Stomach smooth muscle (tissue), 2 donors: ENCODE data around the gene IRF9.

Source experiments
- H3K27ac ChIP-seq: one replicate; pipeline ENCODE4 v1.7.0; 2013; ENCODE audit warnings: mild to moderate bottlenecking, low read length, inconsistent platforms
- H3K27me3 ChIP-seq, 2 donors: one replicate each; pipeline ENCODE4 v1.7.0; 2013; ENCODE audit warnings: low read length in 2 of 2; ENCODE audit not compliant: insufficient read depth in 2 of 2, control insufficient read depth in 1 of 2
- H3K36me3 ChIP-seq, 2 donors: one replicate each; pipeline ENCODE4 v1.7.0; 2013; ENCODE audit warnings: low read length in 2 of 2; ENCODE audit not compliant: control insufficient read depth in 2 of 2, insufficient read depth in 2 of 2
- H3K4me1 ChIP-seq: one replicate; pipeline ENCODE4 v1.7.0; 2013; ENCODE audit warnings: low read length; ENCODE audit not compliant: control insufficient read depth, insufficient read depth
- H3K4me3 ChIP-seq, 2 donors: one replicate each; pipeline ENCODE4 v1.7.0; 2013; ENCODE audit warnings: low read length in 2 of 2
- H3K9ac ChIP-seq, 2 donors: one replicate each; pipeline ENCODE4 v1.7.0; 2013; ENCODE audit warnings: low read length in 2 of 2, mild to moderate bottlenecking in 1 of 2
- H3K9me3 ChIP-seq, 2 donors: one replicate each; pipeline ENCODE4 v1.7.0; 2013; ENCODE audit warnings: low read length in 2 of 2; ENCODE audit not compliant: control insufficient read depth in 2 of 2
- donor health status: healthy.
- donor health status: Pancreatic carcinoma.

IRF9 gene

DNA sequence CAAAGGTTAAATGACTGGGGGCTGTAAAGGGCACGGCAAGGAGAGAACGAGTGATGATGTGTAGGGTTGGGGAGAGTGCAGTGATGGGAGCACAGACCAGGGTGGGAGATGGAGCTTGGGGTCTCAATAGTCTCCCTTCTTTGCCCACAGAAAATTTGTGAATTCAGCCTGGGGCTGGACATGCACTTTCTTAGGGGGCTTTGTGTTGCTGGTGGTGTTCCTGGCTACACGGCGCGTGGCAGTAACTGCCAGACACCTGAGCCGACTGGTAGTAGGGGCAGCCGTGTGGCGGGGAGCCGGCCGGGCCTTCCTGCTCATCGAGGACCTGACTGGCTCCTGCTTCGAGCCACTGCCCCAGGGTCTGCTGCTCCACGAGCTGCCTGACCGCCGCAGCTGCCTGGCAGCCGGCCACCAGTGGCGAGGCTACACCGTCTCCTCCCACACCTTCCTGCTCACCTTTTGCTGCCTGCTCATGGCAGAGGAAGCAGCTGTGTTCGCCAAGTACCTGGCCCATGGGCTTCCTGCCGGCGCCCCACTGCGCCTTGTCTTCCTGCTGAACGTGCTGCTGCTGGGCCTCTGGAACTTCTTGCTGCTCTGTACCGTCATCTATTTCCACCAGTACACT is 28.9 kb upstream of the IRF9 start:
- no peaks in the 10 kb centered on the region for H3K27me3 ChIP-seq
- H3K9me3 ChIP-seq, result no peaks in the 10 kb centered on the region
- H3K4me1 ChIP-seq, result peaks cover 15% of the 10 kb centered on the region
- H3K27ac ChIP-seq, result no peak overlapping the region
- no peak overlapping the region for H3K4me3 ChIP-seq
- no peaks in the 10 kb centered on the region for H3K36me3 ChIP-seq
- no peak overlapping the region for H3K9ac ChIP-seq

DNA sequence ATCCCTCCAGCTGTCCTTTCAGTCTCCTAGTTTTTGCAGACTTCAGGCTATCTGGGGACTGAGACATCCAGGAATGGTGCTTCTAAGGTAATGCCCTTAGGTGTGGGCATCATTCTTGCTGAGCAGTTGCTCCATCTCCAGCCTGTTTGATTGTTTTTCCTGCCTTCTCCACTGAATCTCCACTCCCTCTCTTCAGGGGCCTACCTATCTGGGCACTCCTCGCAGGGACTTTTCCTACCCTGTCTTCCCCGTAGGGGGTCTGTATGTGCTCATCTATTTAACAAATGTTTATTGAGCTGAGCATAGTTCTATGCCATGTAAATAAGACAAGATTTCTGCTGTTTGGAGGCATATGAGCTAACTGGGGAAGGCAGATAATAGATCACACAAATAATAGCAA is 28.1 kb upstream of the IRF9 start:
- H3K36me3 ChIP-seq, result peaks cover 7 to 8% of the 10 kb centered on the region in 2 donors
- no peak overlapping the region for H3K9ac ChIP-seq
- H3K9me3 ChIP-seq, result no peaks in the 10 kb centered on the region
- no peaks in the 10 kb centered on the region for H3K27me3 ChIP-seq
- no peak overlapping the region for H3K4me3 ChIP-seq
- no peak overlapping the region for H3K27ac ChIP-seq
- peaks cover 23% of the 10 kb centered on the region for H3K4me1 ChIP-seq

DNA sequence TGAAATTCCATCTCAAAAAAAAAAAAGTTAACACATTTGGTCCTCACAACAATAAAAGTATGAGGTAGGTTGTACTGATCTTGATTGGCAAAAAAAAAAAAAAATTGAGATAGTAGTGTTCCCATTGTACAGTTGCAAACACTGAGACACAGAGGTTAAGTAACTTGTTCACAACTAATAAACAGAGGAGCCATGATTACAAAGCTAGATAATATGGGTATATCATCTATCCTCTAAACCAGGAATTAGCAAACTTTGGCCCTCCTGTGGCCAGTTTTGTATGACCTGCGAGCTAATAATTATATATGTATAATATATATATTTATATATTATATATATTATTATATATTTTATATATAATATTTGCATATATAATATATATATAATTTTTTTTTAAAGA is 27.3 kb upstream of the IRF9 start:
- Histone ChIP-seq H3K4me1 (peaks cover 28% of the 10 kb centered on the region), H3K36me3 (peaks cover 15% of the 10 kb centered on the region in 2 donors), H3K9me3 (no peaks in the 10 kb centered on the region), H3K4me3 (no peak overlapping the region), H3K27ac (no peak overlapping the region), H3K9ac (no peak overlapping the region), H3K27me3 (no peaks in the 10 kb centered on the region)

DNA sequence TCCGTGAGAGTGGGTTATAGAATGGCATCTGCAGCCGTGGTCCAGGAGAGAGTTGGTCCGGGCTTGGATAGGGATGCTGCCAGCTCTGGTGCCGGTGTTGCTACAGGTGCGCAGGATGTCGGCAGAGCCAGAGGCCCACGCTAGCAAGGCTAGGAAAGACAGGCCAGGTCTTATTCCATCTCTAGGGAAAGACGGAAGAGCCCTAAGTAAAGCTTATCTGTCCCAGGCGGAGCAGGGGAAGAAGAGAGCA is 25.6 kb upstream of the IRF9 start:
- Histone ChIP-seq H3K4me1 (peaks cover 34% of the 10 kb centered on the region), H3K4me3 (peak overlapping the region; percentile 70 to 87)

DNA sequence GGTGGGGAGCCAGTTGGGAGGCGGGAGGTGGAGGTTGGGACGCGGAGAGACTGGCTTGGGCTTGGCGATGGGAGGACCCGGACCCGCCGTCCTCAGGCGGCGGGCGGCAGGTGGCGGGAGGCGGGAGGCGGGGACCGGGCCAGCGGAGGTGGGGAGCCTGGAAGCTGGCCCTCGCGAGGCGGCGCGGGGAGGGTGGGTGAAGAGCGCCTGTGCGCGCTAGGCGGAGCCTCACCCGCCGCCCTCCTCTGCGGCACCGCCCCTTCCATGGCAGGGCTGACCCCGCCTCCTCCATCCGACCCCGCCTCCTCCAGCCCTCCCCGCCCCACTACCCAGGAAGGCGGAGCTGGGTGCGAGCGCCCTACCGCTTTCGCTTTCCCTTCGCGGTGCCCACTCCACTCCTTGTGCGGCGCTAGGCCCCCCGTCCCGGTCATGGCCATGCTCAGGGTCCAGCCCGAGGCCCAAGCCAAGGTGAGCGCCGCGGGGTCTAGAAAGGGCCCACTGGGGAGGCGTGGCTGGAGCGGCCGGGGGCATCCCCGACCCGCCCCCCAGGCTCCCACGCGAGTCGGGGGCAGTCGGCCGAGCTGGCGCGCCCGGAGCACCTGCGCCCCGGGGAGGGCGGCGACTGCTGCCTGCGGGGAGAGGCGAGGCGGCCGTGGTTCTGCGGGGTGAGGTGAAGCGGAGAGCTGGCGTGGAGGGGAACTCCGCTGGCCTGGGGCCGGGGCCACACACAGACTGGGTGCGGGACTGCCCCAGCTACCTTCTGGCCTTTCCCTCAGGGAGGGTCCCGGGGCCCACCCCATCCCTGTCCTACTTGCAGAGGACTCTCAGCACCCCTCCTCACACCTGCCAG is 25.0 kb upstream of the IRF9 start, which contains the start of gene PSME1:
Gene PSME1 (plus strand): TSS at position 361 of the 850 bp plus-strand sequence. CDS start 69 bp downstream, at position 430.
- Histone ChIP-seq H3K27me3 (no peaks in the 10 kb centered on the region), H3K9ac (peak within 1 kb of the TSS; percentile 63 to 75), H3K36me3 (peaks cover 21 to 22% of the 10 kb centered on the region in 2 donors), H3K27ac (peak within 1 kb of the TSS; percentile 74), H3K4me3 (peak within 1 kb of the TSS; percentile 70 to 87), H3K4me1 (peaks cover 40% of the 10 kb centered on the region), H3K9me3 (no peaks in the 10 kb centered on the region)

More for the DNA sequence above, 25.6 kb upstream of the IRF9 start:
- no peaks in the 10 kb centered on the region for H3K9me3 ChIP-seq
- H3K36me3 ChIP-seq, result peaks cover 21 to 22% of the 10 kb centered on the region in 2 donors
- H3K9ac ChIP-seq, result peak overlapping the region; percentile 63 to 73
- no peaks in the 10 kb centered on the region for H3K27me3 ChIP-seq
- peak overlapping the region; percentile 58 for H3K27ac ChIP-seq

DNA sequence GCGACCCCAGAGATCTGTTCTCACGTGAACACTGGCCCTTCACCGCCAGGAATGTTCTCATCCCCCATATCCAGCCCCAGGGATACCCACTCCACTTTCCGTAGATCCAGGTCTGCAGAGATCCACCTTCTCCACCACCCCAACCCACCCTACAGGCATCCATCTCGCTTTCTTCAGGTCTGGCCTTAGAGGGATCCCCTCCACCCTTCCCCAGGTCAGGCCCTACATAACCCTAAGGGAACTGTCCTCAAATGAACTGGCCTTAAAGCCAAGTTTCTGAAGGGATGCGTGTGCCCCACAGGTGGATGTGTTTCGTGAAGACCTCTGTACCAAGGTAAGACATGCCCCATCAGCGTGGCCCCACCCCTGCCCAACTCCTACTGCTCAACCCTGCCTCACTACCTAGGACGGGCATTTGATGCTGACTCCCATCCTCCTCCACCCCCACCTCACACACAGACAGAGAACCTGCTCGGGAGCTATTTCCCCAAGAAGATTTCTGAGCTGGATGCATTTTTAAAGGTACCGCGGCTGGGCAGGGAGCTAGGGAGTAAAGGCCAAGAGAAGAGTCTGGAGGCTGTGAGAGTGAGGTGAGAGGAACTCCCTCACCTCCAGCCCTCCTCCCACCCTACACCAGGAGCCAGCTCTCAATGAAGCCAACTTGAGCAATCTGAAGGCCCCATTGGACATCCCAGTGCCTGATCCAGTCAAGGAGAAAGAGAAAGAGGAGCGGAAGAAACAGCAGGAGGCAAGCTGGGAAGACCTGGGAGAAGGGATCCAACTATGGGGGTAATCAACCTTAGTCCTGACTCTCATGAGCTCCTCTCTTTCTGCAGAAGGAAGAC is 24.2 kb upstream of the IRF9 start:
- peak overlapping the region; percentile 74 for H3K27ac ChIP-seq
- H3K9me3 ChIP-seq, result no peaks in the 10 kb centered on the region
- peaks cover 21 to 22% of the 10 kb centered on the region in 2 donors for H3K36me3 ChIP-seq
- H3K9ac ChIP-seq, result peak overlapping the region; percentile 61 to 75
- H3K27me3 ChIP-seq, result no peaks in the 10 kb centered on the region
- H3K4me3 ChIP-seq, result peak overlapping the region; percentile 51 to 87
- H3K4me1 ChIP-seq, result peaks cover 43% of the 10 kb centered on the region

DNA sequence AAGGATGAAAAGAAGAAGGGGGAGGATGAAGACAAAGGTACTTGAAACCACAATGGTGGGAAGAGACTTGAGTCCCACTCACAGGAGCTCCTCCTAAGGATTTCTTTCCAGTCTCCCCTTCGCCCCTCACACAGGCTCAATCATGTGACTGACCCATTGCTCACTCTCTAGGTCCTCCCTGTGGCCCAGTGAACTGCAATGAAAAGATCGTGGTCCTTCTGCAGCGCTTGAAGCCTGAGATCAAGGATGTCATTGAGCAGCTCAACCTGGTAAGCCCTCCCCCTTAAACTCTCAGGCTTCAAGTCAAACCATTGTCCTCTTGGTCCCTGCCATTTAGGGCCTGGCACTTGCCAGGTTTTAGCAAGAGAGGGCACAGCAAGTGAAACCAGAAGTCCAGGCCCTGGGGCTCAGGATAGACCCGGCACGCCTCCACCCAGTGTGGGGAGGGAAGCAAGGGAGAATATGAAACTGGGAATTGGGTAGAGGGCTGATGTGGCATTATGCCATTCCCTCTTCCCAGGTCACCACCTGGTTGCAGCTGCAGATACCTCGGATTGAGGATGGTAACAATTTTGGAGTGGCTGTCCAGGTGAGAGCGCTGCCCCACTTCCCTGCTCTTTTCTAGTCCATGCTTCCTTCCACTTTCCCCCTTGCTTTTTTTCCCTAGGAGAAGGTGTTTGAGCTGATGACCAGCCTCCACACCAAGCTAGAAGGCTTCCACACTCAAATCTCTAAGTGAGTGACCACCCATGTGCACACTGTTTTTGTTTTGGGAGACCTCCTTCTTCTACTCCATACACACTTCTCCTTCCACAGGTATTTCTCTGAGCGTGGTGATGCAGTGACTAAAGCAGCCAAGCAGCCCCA is 23.3 kb upstream of the IRF9 start:
- H3K27ac ChIP-seq, result peak overlapping the region; percentile 74
- peaks cover 21 to 22% of the 10 kb centered on the region in 2 donors for H3K36me3 ChIP-seq
- H3K9ac ChIP-seq, result no peak overlapping the region
- peak overlapping the region in 1 of 2 donors; percentile 51 for H3K4me3 ChIP-seq
- peaks cover 47% of the 10 kb centered on the region for H3K4me1 ChIP-seq
- no peaks in the 10 kb centered on the region for H3K9me3 ChIP-seq
- H3K27me3 ChIP-seq, result no peaks in the 10 kb centered on the region

DNA sequence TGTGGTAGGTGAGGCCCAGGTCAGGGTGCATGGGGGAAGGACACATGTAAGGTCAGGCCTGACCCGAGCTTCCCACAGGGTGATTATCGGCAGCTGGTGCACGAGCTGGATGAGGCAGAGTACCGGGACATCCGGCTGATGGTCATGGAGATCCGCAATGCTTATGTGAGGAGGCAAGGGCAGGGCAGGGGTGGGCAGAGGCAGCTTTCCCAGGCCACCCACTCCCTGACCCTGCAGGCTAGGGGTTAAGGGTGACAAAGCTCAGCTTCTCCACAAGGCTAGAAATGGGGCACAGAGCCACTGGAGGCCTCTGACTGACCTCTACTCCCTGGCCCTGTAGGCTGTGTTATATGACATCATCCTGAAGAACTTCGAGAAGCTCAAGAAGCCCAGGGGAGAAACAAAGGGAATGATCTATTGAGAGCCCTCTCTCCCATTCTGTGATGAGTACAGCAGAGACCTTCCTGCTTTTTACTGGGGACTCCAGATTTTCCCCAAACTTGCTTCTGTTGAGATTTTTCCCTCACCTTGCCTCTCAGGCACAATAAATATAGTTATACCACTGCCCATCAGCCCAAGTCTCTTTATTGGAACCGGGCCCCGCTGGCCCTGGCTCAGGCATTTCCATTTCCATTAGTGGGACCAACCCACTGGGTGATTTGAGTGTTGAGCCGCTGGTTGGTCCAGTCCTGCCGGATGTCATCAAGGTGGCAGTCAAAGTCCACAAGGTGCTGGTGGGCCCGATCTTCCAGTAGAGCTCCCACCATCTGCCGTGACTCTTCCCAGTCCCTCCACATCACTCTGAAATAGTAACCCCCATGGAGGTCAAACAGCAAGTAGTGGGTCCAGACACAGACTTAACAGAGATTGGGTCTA is 22.4 kb upstream of the IRF9 start:
- Histone ChIP-seq H3K36me3 (peaks cover 21 to 27% of the 10 kb centered on the region in 2 donors), H3K27ac (peak overlapping the region; percentile 53), H3K4me1 (peaks cover 47% of the 10 kb centered on the region), H3K9me3 (no peaks in the 10 kb centered on the region), H3K9ac (no peak overlapping the region), H3K4me3 (no peak overlapping the region), H3K27me3 (no peaks in the 10 kb centered on the region)

DNA sequence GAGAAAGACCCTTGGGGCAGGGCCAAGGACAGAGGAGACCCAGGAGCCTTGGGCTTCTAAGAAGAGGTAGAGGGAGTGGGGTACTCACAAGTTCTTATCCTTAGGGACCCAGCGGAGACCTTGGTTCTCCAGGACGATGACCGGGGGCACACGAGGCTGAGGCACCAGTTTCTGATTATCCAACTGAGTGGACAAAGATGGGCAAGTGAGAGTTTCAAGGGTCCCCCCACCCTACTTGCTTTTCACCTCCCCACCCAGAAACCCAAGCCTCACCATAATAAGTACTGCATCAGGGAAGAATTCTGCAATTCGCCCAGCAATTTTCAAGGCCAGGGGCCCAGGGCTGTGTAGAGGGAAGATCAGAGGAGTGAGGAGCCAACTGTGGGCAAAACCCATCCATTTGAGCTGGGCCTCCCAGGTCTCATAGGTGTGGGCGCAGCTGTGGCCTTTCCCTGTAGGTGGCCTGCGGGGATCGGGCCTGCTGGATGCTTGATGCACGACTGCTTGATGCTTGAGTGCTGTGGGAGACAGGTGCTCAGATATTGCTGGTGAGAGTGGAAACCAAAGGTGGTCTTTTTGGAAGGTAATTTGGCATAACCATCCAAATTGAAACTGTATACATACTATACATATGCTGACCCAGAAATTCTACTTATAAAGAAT is 21.7 kb upstream of the IRF9 start:
- H3K4me1 ChIP-seq, result peaks cover 47% of the 10 kb centered on the region
- H3K27me3 ChIP-seq, result no peaks in the 10 kb centered on the region
- H3K36me3 ChIP-seq, result peaks cover 21 to 30% of the 10 kb centered on the region in 2 donors
- H3K9me3 ChIP-seq, result no peaks in the 10 kb centered on the region
- H3K4me3 ChIP-seq, result no peak overlapping the region
- no peak overlapping the region for H3K27ac ChIP-seq
- H3K9ac ChIP-seq, result no peak overlapping the region
